ENCODE results near the gene AKT1S1.

The AKT1S1 gene

DNA sequence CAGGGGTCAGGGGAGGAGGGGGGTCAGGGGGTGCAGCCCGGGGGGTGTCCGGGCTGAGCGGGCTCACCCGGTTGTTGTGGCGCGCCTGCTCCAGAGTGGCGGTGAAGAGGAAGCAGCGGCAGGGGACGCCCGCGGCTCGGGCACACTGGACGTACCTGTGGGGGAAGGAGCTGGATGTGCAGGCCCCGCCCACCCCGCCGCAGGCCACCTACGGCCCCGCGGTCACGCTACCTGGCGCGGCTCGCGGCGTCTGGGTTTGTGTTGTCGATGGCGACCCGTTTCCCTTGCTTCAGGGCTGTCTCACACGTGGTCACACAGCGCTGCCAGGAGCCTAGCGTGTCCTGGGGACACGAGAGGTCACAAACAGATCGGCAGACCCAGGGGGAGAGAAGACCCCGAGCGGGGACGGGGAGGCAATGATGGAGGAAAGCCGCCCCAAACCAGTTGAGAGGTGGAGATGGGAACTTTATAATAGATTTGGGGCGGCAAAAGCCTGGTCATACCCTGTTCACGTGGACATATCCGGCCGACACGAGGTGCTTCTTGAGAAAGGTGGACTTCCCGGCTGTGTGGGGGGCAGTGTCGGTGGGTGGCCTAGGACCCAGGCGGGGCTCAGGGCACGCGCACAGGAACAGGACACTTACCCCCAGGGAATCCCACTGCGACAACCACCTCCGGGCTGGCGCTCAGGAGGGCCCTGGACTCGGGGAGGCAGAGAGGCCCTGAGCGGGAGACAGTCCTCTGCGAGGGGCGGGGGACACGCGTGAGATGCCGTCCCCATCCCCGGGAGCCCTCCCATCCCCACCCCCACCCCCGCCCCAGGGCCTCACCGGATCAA, 15.4 kb downstream of the AKT1S1 start:
- no peak overlapping the region for H3K4me3 ChIP-seq (ENCODE audit: control insufficient read depth, low read depth, low read length)
- TF ChIP-seq, protein P1, sequence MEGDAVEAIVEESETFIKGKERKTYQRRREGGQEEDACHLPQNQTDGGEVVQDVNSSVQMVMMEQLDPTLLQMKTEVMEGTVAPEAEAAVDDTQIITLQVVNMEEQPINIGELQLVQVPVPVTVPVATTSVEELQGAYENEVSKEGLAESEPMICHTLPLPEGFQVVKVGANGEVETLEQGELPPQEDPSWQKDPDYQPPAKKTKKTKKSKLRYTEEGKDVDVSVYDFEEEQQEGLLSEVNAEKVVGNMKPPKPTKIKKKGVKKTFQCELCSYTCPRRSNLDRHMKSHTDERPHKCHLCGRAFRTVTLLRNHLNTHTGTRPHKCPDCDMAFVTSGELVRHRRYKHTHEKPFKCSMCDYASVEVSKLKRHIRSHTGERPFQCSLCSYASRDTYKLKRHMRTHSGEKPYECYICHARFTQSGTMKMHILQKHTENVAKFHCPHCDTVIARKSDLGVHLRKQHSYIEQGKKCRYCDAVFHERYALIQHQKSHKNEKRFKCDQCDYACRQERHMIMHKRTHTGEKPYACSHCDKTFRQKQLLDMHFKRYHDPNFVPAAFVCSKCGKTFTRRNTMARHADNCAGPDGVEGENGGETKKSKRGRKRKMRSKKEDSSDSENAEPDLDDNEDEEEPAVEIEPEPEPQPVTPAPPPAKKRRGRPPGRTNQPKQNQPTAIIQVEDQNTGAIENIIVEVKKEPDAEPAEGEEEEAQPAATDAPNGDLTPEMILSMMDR (conservative IDR thresholded peaks at IDR 0.05; ENCODE audit: control insufficient read depth, insufficient read depth, low read depth, low read length): no peak
- no peak for DNase-seq (ENCODE audit: low read depth)

DNA sequence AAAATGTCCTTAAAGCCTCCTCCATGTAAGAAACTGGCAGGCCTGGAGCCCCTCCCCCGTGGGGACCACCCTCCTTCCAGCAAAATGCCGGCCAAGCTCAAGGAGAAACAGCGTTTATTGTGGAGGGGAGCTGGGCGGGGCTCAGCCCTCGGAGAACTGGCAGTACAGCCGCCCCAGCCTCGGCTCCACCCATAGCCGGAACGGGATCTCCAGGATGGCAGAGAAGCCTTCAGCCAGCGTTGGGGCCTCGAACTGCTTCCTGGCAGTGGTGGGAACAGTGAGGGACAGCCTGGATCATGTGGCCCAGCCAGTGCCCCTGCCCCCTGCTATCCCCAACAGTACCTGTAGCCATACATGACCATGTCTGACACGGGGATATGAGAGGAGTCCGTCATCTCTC, 16.0 kb downstream of the AKT1S1 start:
- TF ChIP-seq, protein P1 (conservative IDR thresholded peaks at IDR 0.05; ENCODE audit: control insufficient read depth, insufficient read depth, low read depth, low read length): no peak
- no peak for DNase-seq (ENCODE audit: low read depth)
- no peak overlapping the region for H3K4me3 ChIP-seq (ENCODE audit: control insufficient read depth, low read depth, low read length)

DNA sequence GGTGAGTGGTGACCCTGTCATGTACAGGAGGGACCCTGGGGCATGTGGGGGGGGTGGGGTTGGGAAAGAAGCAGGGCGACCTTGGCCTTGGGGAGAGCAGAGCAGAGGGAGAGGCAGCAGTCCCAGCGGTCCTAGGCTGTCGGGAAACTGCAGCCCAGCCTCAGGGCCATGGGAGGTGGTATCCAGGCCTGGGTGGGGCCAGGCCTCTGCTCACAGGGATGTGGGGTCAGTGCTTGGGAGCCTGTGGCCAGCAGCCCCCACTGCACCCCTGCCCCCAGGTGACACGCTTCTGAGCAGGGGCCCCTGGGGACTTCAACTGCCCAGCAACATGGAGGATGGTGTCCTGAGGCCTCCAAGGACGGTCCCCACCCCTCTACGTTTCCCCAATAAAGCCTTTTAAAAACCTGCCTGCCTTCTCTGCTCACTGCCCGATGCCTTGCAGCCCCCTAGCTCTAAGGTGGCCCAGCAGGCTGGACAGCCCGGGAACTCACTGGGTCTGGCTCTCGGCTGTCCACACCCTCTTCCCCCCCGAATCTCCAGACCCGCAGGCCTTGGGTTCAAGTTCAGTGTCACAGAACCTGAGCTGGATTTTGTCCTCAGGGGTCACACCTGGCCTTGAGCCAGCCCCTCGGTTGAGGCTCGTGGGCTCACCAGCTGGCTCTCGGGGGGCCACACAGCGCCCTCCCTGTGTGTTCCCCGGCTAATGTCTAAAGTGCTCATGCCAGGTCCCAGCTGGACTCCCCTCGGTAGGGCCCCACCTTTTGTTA, 16.6 kb downstream of the AKT1S1 start:
- no peak for DNase-seq (ENCODE audit: low read depth)
- TF ChIP-seq, protein P1 (conservative IDR thresholded peaks at IDR 0.05; ENCODE audit: control insufficient read depth, insufficient read depth, low read depth, low read length): no peak
- no peak overlapping the region for H3K4me3 ChIP-seq (ENCODE audit: control insufficient read depth, low read depth, low read length)

DNA sequence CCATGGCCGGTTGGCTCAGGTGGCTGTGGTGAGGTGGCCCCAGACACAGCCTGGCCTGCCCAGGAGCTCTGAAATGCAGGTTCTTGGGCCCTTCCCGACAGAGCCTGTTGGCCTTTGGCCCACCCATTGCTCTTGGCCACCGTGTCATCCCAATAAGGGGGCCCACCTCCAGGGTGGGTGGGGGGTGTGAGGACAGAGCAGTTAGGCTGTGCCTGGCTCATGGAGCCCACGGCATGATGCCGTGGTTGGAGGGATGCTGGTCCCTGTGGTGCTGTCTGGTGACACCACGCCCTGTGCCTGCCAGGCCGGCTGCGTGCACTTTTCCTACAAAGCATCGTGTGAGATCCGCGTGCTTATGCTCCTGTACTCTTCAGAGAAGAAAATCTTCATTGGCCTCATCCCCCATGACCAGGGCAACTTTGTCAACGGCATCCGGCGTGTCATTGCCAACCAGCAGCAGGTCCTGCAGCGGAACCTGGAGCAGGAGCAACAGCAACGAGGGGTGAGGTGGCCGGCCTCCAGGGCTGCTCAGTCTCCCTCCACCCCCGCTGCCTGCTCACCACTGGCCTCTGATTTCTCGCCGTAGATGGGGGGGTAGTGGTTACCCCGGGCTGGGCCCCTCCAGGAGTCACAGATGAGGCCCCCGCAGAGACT, 17.3 kb downstream of the AKT1S1 start:
- TF ChIP-seq, protein P1 (conservative IDR thresholded peaks at IDR 0.05; ENCODE audit: control insufficient read depth, insufficient read depth, low read depth, low read length): no peak
- H3K4me3 ChIP-seq (ENCODE audit: control insufficient read depth, low read depth, low read length): no peak overlapping the region
- DNase-seq (ENCODE audit: low read depth): no peak

DNA sequence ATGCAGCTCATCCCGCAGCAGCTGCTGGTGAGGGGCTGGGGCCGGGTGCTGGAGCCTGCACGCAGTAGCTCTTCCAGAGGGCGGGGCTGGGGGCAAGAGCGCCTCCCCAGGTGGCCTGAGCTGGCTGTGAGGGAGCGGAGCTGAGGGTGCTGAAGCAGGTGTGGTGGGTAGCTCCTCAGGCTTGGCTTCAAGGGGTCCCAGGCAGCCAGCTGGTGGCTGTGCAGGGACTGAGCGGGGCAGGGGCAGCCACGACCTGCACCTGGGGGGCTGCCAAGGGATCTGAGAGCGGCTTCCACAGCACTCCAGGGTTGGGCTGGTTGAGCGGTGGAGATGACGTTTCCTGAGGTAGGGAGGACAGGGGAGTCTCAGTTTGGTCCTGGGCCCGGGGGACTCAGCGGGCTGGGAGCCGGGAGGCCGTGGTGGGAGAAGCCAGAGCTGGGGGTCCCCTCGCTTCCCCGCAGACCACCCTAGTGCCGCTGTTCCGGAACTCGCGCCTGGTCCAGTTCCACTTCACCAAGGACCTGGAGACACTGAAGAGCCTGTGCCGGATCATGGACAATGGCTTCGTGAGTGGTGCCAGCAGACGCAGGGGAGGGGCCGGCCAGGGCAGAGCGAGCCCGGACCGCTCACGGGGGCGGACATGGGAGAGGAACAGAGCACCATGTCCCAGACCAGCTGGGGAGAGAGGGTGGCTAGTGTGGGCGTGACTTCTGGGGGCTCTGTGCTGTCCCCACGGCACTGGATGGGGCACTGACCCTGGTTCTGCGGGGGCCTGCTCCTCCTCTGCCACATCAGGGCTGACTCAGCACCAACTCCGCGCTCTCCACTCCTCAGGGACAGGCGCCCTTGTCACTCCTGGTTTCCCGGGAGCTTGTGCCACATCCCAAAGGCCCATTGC, 18.8 kb downstream of the AKT1S1 start:
- H3K4me3 ChIP-seq (ENCODE audit: control insufficient read depth, low read depth, low read length): no peak overlapping the region
- TF ChIP-seq, protein P1 (conservative IDR thresholded peaks at IDR 0.05; ENCODE audit: control insufficient read depth, insufficient read depth, low read depth, low read length): no peak
- no peak for DNase-seq (ENCODE audit: low read depth)

DNA sequence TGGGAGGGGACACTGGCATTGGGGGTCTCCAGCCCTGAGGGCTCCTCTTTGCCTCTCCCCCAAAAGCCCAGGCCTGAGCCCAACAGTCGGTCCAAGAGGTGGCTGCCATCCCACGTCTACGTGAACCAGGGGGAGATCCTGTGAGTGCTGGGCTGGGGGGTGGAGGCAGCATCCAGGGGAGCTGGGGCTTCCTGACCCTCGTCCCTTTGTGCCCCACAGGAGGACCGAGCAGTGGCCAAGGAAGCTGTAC, 19.4 kb downstream of the AKT1S1 start:
- no peak for DNase-seq (ENCODE audit: low read depth)
- TF ChIP-seq, protein P1 (conservative IDR thresholded peaks at IDR 0.05; ENCODE audit: control insufficient read depth, insufficient read depth, low read depth, low read length): no peak
- H3K4me3 ChIP-seq (ENCODE audit: control insufficient read depth, low read depth, low read length): no peak overlapping the region

All from fibroblast of mammary gland (primary cell).